Measurements from ENCODE around the gene IGHMBP2. TPM values are rescaled to one million over a fixed set of nuclear protein-coding genes. Genes with fewer than 3 reads are reported as not detected.

IGHMBP2 gene
- total and polyA plus RNA-seq, 2 of the 8 experiments (the other 6 are each of a cell fraction or from before 2014, with no cell fraction given): 8.4 to 17.6 TPM

DNA sequence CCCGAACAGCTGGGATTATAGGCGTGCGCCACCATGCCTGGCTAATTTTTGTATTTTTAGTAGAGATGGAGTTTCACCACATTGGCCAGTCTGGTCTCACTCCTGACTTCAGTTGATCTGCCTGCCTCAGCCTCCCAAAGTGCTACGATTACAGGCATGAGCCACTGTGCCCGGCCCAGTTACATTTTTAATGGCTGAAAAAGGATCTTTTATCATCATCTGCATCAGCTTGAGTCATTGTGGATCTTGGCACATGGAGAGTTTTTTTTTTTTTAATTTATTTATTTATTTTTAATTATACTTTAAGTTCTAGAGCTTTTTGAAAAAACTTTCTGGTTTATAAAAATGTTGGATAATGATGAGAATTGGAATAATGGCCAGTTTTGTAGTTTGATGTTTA, 8.6 kb downstream of the IGHMBP2 start:
- Histone ChIP-seq H4K5ac (ENCODE audit: insufficient read length, low read depth, low read length) (no peak overlapping the region), H3K27me3 (replicated peaks in 1 of 4; ENCODE audit: control insufficient read depth in 3 of 4, extremely low read depth in 1 of 4, insufficient read depth in 3 of 4, low read length in 3 of 4) (no peaks in the 10 kb centered on the region), H2AFZ (ENCODE audit: low read length) (no peak overlapping the region), H3K56ac (replicated peaks; ENCODE audit: insufficient read length, low read depth, low read length) (no peak overlapping the region), H3K4me1 (replicated peaks in 1 of 4; ENCODE audit: control insufficient read depth in 3 of 4, insufficient read depth in 4 of 4, low read length in 3 of 4) (no peaks in the 10 kb centered on the region), H2AK5ac (ENCODE audit: low read depth, low read length) (no peak overlapping the region), H2BK120ac (replicated peaks; ENCODE audit: low read depth, low read length) (no peak overlapping the region), H3K36me3 (ENCODE audit: control insufficient read depth in 2 of 4, insufficient read depth in 4 of 4, low read length in 3 of 4) (peaks cover 8 to 55% (median 26%) of the 10 kb centered on the region in 4 experiments), H3K9ac (replicated peaks in 1 of 4; ENCODE audit: extremely low read depth in 1 of 4, low read depth in 3 of 4, low read length in 3 of 4) (no peak overlapping the region), H3K14ac (ENCODE audit: insufficient read length) (no peak overlapping the region), H3K79me2 (ENCODE audit: control insufficient read depth in 1 of 2, insufficient read depth in 2 of 2, low read length in 2 of 2) (no peaks in the 10 kb centered on the region), H3K23me2 (ENCODE audit: low read depth, low read length) (no peaks in the 10 kb centered on the region), H2BK20ac (ENCODE audit: low read length) (no peak overlapping the region), H3K27ac (ENCODE audit: low read depth, low read length) (no peak overlapping the region), H4K20me1 (replicated peaks in 1 of 2; ENCODE audit: control insufficient read depth in 1 of 2, insufficient read depth in 2 of 2, low read length in 2 of 2) (peaks cover 0 to 6% of the 10 kb centered on the region in 2 experiments), H3K9me3 (ENCODE audit: insufficient read depth in 2 of 2, low read depth in 1 of 2, low read length in 1 of 2) (no peaks in the 10 kb centered on the region), H4K8ac (ENCODE audit: extremely low read depth, insufficient read depth, low read length) (no peak overlapping the region), H3K23ac (ENCODE audit: insufficient read length) (no peak overlapping the region), H3K4me2 (ENCODE audit: insufficient read depth in 1 of 2, low read depth in 2 of 2, low read length in 2 of 2) (no peak overlapping the region), H4K91ac (replicated peaks; ENCODE audit: insufficient read length, low read length) (no peak overlapping the region), H3K18ac (ENCODE audit: extremely low read depth, low read length) (no peak overlapping the region), H2BK12ac (ENCODE audit: low read depth, low read length) (no peak overlapping the region), H3K79me1 (ENCODE audit: low read depth, low read length) (no peaks in the 10 kb centered on the region), H3K4me3 (ENCODE audit: extremely low read depth in 1 of 4, insufficient read depth in 2 of 4, low read depth in 3 of 4, low read length in 4 of 4) (no peak overlapping the region), H2BK5ac (ENCODE audit: low read depth, low read length) (no peak overlapping the region), H2BK15ac (ENCODE audit: low read length) (no peak overlapping the region), H3K4ac (replicated peaks; ENCODE audit: insufficient read length, low read depth, low read length) (no peak overlapping the region)
- 97% methylated on average over 5 of the region's 5 CpGs; no CpG with 5 or more reads in 1 of the 2 experiments for WGBS, 2 experiments (ENCODE audit: extremely low coverage in 1 of 2, insufficient coverage in 1 of 2, insufficient read length in 1 of 2, insufficient replicate concordance in 2 of 2, low coverage in 1 of 2, low lambda C conversion rate in 2 of 2, missing lambda C conversion rate in 1 of 2)
- TF ChIP-seq RXRA (IDR thresholded peaks at IDR 0.05; ENCODE audit: insufficient read depth, low read depth, low read length) (no peak), ATF2 (IDR thresholded peaks at IDR 0.05; ENCODE audit: low read length) (no peak), SP4 (IDR thresholded peaks at IDR 0.05; ENCODE audit: low read length) (no peak), POU5F1 (IDR thresholded peaks at IDR 0.05; ENCODE audit: low read depth, low read length) (no peak), TCF12 (IDR thresholded peaks at IDR 0.05; ENCODE audit: low read depth, low read length) (no peak), GABPA (IDR thresholded peaks at IDR 0.05; ENCODE audit: borderline replicate concordance, insufficient read depth, low read length) (no peak), SIX5 (IDR thresholded peaks at IDR 0.05; ENCODE audit: low read depth, low read length) (no peak), CHD2 (IDR thresholded peaks at IDR 0.05; ENCODE audit: low read length) (no peak), JUND (IDR thresholded peaks at IDR 0.05; ENCODE audit: low read length) (no peak), KDM5A (IDR thresholded peaks at IDR 0.05; ENCODE audit: low read length) (no peak)
- POLR2A ChIA-PET (ENCODE audit: partially characterized antibody): no interaction called here
- no peak for DNase-seq (ENCODE audit: low read depth in 1 of 2, low spot score in 2 of 2)
- CTCF ChIA-PET (ENCODE audit: partially characterized antibody): interaction anchor here (0.6 to 1.1 kb wide), 3 partner anchors 17 to 116 kb away, joined by 3 read pairs; no protein-coding TSS in a partner anchor
- no peak for FAIRE-seq

Measured in H1 (cell line).